Parathyroid adenoma (tissue), 2 donors: ENCODE measurements around the gene DPY30.

ENCODE experiments used
- H2AFZ ChIP-seq: fragments of 300-600 bp; sonication (generic); one replicate; pipeline ENCODE4 v1.7.0; 2017; ENCODE audit warnings: antibody characterized with exemption, mild to moderate bottlenecking
- H3K27ac ChIP-seq: fragments of 300-600 bp; sonication (generic); one replicate; pipeline ENCODE4 v1.7.0; 2017
- H3K27me3 ChIP-seq: fragments of 300-600 bp; sonication (generic); one replicate; pipeline ENCODE4 v1.7.0; 2017; ENCODE audit warnings: low read length; ENCODE audit not compliant: control insufficient read depth, insufficient read depth
- H3K36me3 ChIP-seq: fragments of 300-600 bp; sonication (generic); one replicate; pipeline ENCODE4 v1.7.0; 2017; ENCODE audit warnings: low read length; ENCODE audit not compliant: control insufficient read depth, insufficient read depth
- H3K4me1 ChIP-seq: fragments of 300-600 bp; sonication (generic); one replicate; pipeline ENCODE4 v1.7.0; 2017; ENCODE audit warnings: control low read depth
- H3K4me2 ChIP-seq: fragments of 300-600 bp; sonication (generic); one replicate; pipeline ENCODE4 v1.7.0; 2017; ENCODE audit warnings: low read length
- H3K4me3 ChIP-seq: fragments of 300-600 bp; sonication (generic); one replicate; pipeline ENCODE4 v1.7.0; 2017; ENCODE audit warnings: low read depth, low read length
- H3K79me2 ChIP-seq: fragments of 300-600 bp; sonication (generic); one replicate; pipeline ENCODE4 v1.7.0; 2017; ENCODE audit warnings: control low read depth
- H3K9ac ChIP-seq: fragments of 300-600 bp; sonication (generic); one replicate; pipeline ENCODE4 v1.7.0; 2017; ENCODE audit warnings: mild to moderate bottlenecking
- H3K9me3 ChIP-seq: fragments of 300-600 bp; sonication (generic); one replicate; pipeline ENCODE4 v1.7.0; 2017; ENCODE audit warnings: low read length; ENCODE audit not compliant: control insufficient read depth
- CTCF ChIP-seq: fragments of 300-600 bp; sonication (generic); IDR thresholded peaks from one replicate; pipeline ENCODE4 v1.7.0; 2017; ENCODE audit warnings: antibody characterized with exemption, mild to moderate bottlenecking
- donor health status: primary hyperparathyroidism.

DPY30 gene

GRCh38 chr2:32008805-32009515, 30.6 kb downstream of the DPY30 start:
- Histone ChIP-seq H3K9me3 (no peaks in the 10 kb centered on the region), H3K4me3 (peak overlapping the region; percentile 69), H3K79me2 (peaks cover 27% of the 10 kb centered on the region), H3K27ac (peak overlapping the region; percentile 68), H2AFZ (peak overlapping the region; percentile 89), H3K9ac (no peak overlapping the region), H3K27me3 (no peaks in the 10 kb centered on the region), H3K36me3 (no peaks in the 10 kb centered on the region), H3K4me1 (peaks cover 7% of the 10 kb centered on the region), H3K4me2 (peak overlapping the region; percentile 60)
- no peak for TF ChIP-seq CTCF

- no peak for TF ChIP-seq CTCF
- no peak overlapping the region for H3K4me2 ChIP-seq
- H3K9ac ChIP-seq, result no peak overlapping the region
- no peaks in the 10 kb centered on the region for H3K36me3 ChIP-seq
- peaks cover 7% of the 10 kb centered on the region for H3K4me1 ChIP-seq
- no peak overlapping the region for H2AFZ ChIP-seq
- H3K4me3 ChIP-seq, result no peak overlapping the region
- H3K9me3 ChIP-seq, result no peaks in the 10 kb centered on the region
- H3K79me2 ChIP-seq, result peaks cover 27% of the 10 kb centered on the region
- no peaks in the 10 kb centered on the region for H3K27me3 ChIP-seq
- H3K27ac ChIP-seq, result no peak overlapping the region
These were observed 32.5 kb downstream of the DPY30 start for GRCh38 chr2:32007121-32007391.

- Histone ChIP-seq H3K4me1 (peaks cover 7% of the 10 kb centered on the region), H3K79me2 (peaks cover 30% of the 10 kb centered on the region), H3K4me2 (no peak overlapping the region), H2AFZ (no peak overlapping the region), H3K36me3 (no peaks in the 10 kb centered on the region), H3K9ac (no peak overlapping the region), H3K27me3 (no peaks in the 10 kb centered on the region), H3K4me3 (no peak overlapping the region), H3K27ac (no peak overlapping the region), H3K9me3 (no peaks in the 10 kb centered on the region)
- TF ChIP-seq CTCF, result no peak
These were observed 34.1 kb downstream of the DPY30 start for GRCh38 chr2:32005371-32005976.

GRCh38 chr2:32003791-32004190, 35.8 kb downstream of the DPY30 start:
- Histone ChIP-seq H3K36me3 (no peaks in the 10 kb centered on the region), H3K27ac (no peak overlapping the region), H3K9me3 (no peaks in the 10 kb centered on the region), H2AFZ (no peak overlapping the region), H3K9ac (no peak overlapping the region), H3K4me3 (no peak overlapping the region), H3K79me2 (peaks cover 36% of the 10 kb centered on the region), H3K4me2 (no peak overlapping the region), H3K27me3 (no peaks in the 10 kb centered on the region), H3K4me1 (peaks cover 7% of the 10 kb centered on the region)
- no peak for TF ChIP-seq CTCF

- Histone ChIP-seq H3K9me3 (no peaks in the 10 kb centered on the region), H3K4me3 (no peak overlapping the region), H3K4me1 (no peaks in the 10 kb centered on the region), H3K4me2 (no peak overlapping the region), H3K79me2 (peaks cover 34% of the 10 kb centered on the region), H3K9ac (no peak overlapping the region), H3K36me3 (no peaks in the 10 kb centered on the region), H2AFZ (no peak overlapping the region), H3K27ac (no peak overlapping the region), H3K27me3 (no peaks in the 10 kb centered on the region)
- TF ChIP-seq CTCF, result no peak
These were observed 37.2 kb downstream of the DPY30 start for GRCh38 chr2:32002406-32002805.
